HepG2 (cell line): ENCODE results near the gene H1-8. TPM values are rescaled to one million over a fixed set of nuclear protein-coding genes. Genes with fewer than 3 reads are reported as not detected.
A peak's percentile ranks its signal among the peaks of the same experiment; 100 is the strongest.

Source experiments
- ETV6 ChIP-seq: sonication (generic); formaldehyde crosslinking; conservative IDR thresholded peaks from 2 replicates; pipeline ENCODE4 v1.4.0; 2020; ENCODE audit warnings: missing genetic modification reagents
- HNRNPH1 ChIP-seq: fragments of 200-400 bp; formaldehyde crosslinking; optimal IDR thresholded peaks from 2 replicates; pipeline ENCODE3; 2017; ENCODE audit warnings: mild to moderate bottlenecking, low read depth, low read length
- HOXA7 ChIP-seq: sonication (generic); formaldehyde crosslinking; IDR thresholded peaks from 2 replicates; pipeline ENCODE4 v1.8.1; 2022; ENCODE audit warnings: mild to moderate bottlenecking, missing genetic modification reagents, moderate library complexity
- MLLT10 ChIP-seq: sonication (generic); formaldehyde crosslinking; IDR thresholded peaks from 2 replicates; pipeline ENCODE4 v1.4.0; 2020; ENCODE audit warnings: missing genetic modification reagents
- MTF2 ChIP-seq: sonication (generic); formaldehyde crosslinking; IDR thresholded peaks from 2 replicates; pipeline ENCODE4 v1.5.0; 2020; ENCODE audit warnings: missing genetic modification reagents, borderline replicate concordance
- MYC ChIP-seq: sonication (generic); formaldehyde crosslinking; IDR thresholded peaks from 2 replicates; pipeline ENCODE4 v1.9.0; 2021; ENCODE audit warnings: missing genetic modification reagents, borderline replicate concordance
- MYNN ChIP-seq: sonication (generic); formaldehyde crosslinking; IDR thresholded peaks from 2 replicates; pipeline ENCODE4 v1.4.0; 2020; ENCODE audit warnings: mild to moderate bottlenecking, low read depth, missing genetic modification reagents
- RAD21 ChIP-seq: fragments of 450-650 bp; formaldehyde crosslinking; IDR thresholded peaks from 2 replicates; pipeline ENCODE4 v1.5.0; 2020; ENCODE audit warnings: mild to moderate bottlenecking
- RBM39 ChIP-seq: fragments of 200-400 bp; formaldehyde crosslinking; IDR thresholded peaks from one replicate; pipeline ENCODE4 v1.6.1; 2018; ENCODE audit warnings: antibody characterized with exemption, mild to moderate bottlenecking, low read depth, low read length; ENCODE audit not compliant: poor library complexity, severe bottlenecking
- SYNCRIP ChIP-seq: fragments of 200-400 bp; formaldehyde crosslinking; IDR thresholded peaks from 2 replicates; pipeline ENCODE4 v1.6.1; 2018; ENCODE audit warnings: mild to moderate bottlenecking, low read depth, low read length; ENCODE audit not compliant: insufficient read depth
- TBP ChIP-seq: sonication (generic); formaldehyde crosslinking; IDR thresholded peaks from 2 replicates; pipeline ENCODE4 v1.5.0; 2020; ENCODE audit warnings: missing genetic modification reagents
- TP53 ChIP-seq: sonication (generic); formaldehyde crosslinking; conservative IDR thresholded peaks from 2 replicates; pipeline ENCODE4 v1.4.0; 2020; ENCODE audit warnings: missing genetic modification reagents
- ZFY ChIP-seq: sonication (generic); formaldehyde crosslinking; IDR thresholded peaks from 2 replicates; pipeline ENCODE4 v1.4.0; 2020; ENCODE audit warnings: missing genetic modification reagents
- ZNF136 ChIP-seq: sonication (generic); formaldehyde crosslinking; IDR thresholded peaks from 2 replicates; pipeline ENCODE4 v1.8.1; 2022; ENCODE audit warnings: low read depth, mild to moderate bottlenecking, moderate library complexity, missing genetic modification reagents
- ZNF263 ChIP-seq: sonication (generic); formaldehyde crosslinking; IDR thresholded peaks from 2 replicates; pipeline ENCODE4 v1.4.0; 2020; ENCODE audit warnings: missing genetic modification reagents
- ZNF317 ChIP-seq: sonication (generic); formaldehyde crosslinking; IDR thresholded peaks from 2 replicates; pipeline ENCODE4 v1.5.0; 2020; ENCODE audit warnings: mild to moderate bottlenecking, missing genetic modification reagents
- ZNF446 ChIP-seq: sonication (generic); formaldehyde crosslinking; IDR thresholded peaks from 2 replicates; pipeline ENCODE4 v1.5.0; 2020; ENCODE audit warnings: mild to moderate bottlenecking, missing genetic modification reagents
- ZNF569 ChIP-seq: sonication (generic); formaldehyde crosslinking; IDR thresholded peaks from 2 replicates; pipeline ENCODE4 v1.5.0; 2020; ENCODE audit warnings: mild to moderate bottlenecking, missing genetic modification reagents, moderate library complexity, borderline replicate concordance
- ZNF761 ChIP-seq: sonication (generic); formaldehyde crosslinking; conservative IDR thresholded peaks from 2 replicates; pipeline ENCODE4 v1.4.0; 2020; ENCODE audit warnings: mild to moderate bottlenecking, missing genetic modification reagents
- ZNF777 ChIP-seq: sonication (generic); formaldehyde crosslinking; IDR thresholded peaks from 2 replicates; pipeline ENCODE4 v1.4.0; 2020; ENCODE audit warnings: missing genetic modification reagents
- ZNF790 ChIP-seq: sonication (generic); formaldehyde crosslinking; IDR thresholded peaks from 2 replicates; pipeline ENCODE4 v1.8.0; 2022; ENCODE audit warnings: missing genetic modification reagents, mild to moderate bottlenecking, borderline replicate concordance
- polyA plus RNA-seq, 8 experiments: library from polyadenylated mRNA; depleted of rRNA in 3 of 8; stranded (reverse) in 7 of 8; unstranded in 1 of 8; fragments of >200 nt; fragmentation: Illumina TruSeq in 4 of 8; extraction: Trizol in 4 of 8; gene quantifications; 2 replicates each; pipeline versions ENCODE4 v1.2.1 to v1.2.3, GENCODE V29; 2011 to 2016; ENCODE audit warnings: low read depth in 4 of 8, missing spikeins in 1 of 8, mixed read lengths in 1 of 8; ENCODE audit not compliant: insufficient read depth in 1 of 8
- total RNA-seq, 5 experiments: library from RNA; depleted of rRNA; stranded (reverse); fragments of >200 nt; fragmentation: Illumina TruSeq; extraction: Trizol; gene quantifications; 2 replicates each; pipeline ENCODE4 v1.2.3, GENCODE V29; 2016; ENCODE audit warnings: low read depth in 1 of 5
- TF ChIP-seq, protein P1 (sequence below), 2 experiments: sonication (generic) in 1 of 2; formaldehyde crosslinking in 1 of 2; IDR thresholded peaks; 2 replicates each; pipeline versions ENCODE4 v1.4.0 to v1.6.1; 2018 to 2020; ENCODE audit warnings: missing genetic modification reagents in 2 of 2, borderline replicate concordance in 1 of 2, low read depth in 1 of 2, mild to moderate bottlenecking in 1 of 2, missing biosample characterization in 1 of 2
- TF ChIP-seq, protein P2 (sequence below): sonication (generic); formaldehyde crosslinking; IDR thresholded peaks from 2 replicates; pipeline ENCODE4 v1.4.0; 2020; ENCODE audit warnings: mild to moderate bottlenecking, missing genetic modification reagents, borderline replicate concordance
- TF ChIP-seq, protein P3 (sequence below): sonication (generic); formaldehyde crosslinking; IDR thresholded peaks from 2 replicates; pipeline ENCODE4 v1.8.1; 2023; ENCODE audit warnings: mild to moderate bottlenecking, missing genetic modification reagents
- TF ChIP-seq, protein P4 (sequence below): sonication (generic); formaldehyde crosslinking; conservative IDR thresholded peaks from 2 replicates; pipeline ENCODE4 v1.4.0; 2020; ENCODE audit warnings: missing genetic modification reagents

The H1-8 gene
- total and polyA plus RNA-seq, 2 of the 13 experiments (the other 11 are each of a cell fraction or from before 2014, with no cell fraction given): 0.08 TPM; not detected in 1

DNA sequence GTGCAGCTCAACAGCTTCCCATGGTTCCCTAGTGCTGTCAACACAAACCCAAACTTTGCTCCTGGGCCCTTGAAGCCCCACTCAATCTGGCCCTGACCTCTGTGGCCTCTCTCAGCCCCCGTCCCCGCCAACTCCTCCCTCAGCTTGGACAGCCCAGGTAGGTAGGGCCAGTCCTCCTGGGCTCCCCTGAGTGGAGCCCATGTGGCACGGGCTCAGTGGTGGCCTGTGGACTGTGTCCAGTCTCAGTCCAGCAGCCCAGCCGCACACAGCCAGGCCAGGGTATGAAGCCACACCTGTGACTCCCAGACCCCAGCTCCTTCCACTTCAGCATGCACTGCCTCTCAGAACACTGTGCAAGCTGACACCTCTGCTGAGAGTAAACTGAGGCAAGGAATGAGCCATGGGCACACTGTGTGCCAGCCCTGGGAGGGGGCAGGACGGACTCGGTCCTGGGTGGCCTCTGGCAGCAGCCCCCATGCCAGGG lies 52.0 kb downstream of the H1-8 start (continued):
- TF ChIP-seq ZNF761 (CRISPR knock-in tag): 0 out of 2 replicates have a peak, but pooled peaks have one; percentile 27
- TF ChIP-seq RAD21 (CRISPR knock-in tag): no peak
- peak; percentile 91 for TF ChIP-seq ZNF263 (CRISPR knock-in tag)
- no peak for TF ChIP-seq ETV6 (CRISPR knock-in tag)
- no peak for TF ChIP-seq ZNF569 (CRISPR knock-in tag)
- TF ChIP-seq, protein P1, sequence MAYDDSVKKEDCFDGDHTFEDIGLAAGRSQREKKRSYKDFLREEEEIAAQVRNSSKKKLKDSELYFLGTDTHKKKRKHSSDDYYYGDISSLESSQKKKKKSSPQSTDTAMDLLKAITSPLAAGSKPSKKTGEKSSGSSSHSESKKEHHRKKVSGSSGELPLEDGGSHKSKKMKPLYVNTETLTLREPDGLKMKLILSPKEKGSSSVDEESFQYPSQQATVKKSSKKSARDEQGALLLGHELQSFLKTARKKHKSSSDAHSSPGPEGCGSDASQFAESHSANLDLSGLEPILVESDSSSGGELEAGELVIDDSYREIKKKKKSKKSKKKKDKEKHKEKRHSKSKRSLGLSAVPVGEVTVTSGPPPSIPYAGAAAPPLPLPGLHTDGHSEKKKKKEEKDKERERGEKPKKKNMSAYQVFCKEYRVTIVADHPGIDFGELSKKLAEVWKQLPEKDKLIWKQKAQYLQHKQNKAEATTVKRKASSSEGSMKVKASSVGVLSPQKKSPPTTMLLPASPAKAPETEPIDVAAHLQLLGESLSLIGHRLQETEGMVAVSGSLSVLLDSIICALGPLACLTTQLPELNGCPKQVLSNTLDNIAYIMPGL (CRISPR knock-in tag; IDR thresholded peaks at IDR 0.05; ENCODE audit: borderline replicate concordance in 1 of 2, low read depth in 1 of 2): peak in 1 of 2 experiments; percentile 51; a peak in 1 of 4 replicates
- no peak for TF ChIP-seq HOXA7 (CRISPR knock-in tag)
- TF ChIP-seq ZNF446 (CRISPR knock-in tag): no peak
- 0 out of 2 replicates have a peak, but pooled peaks have one; percentile 37 for TF ChIP-seq MTF2
- no peak for TF ChIP-seq RBM39
- TF ChIP-seq MYC (CRISPR knock-in tag): peak; percentile 86; the same call in 1 of the 2 replicates
- TF ChIP-seq, protein P2, sequence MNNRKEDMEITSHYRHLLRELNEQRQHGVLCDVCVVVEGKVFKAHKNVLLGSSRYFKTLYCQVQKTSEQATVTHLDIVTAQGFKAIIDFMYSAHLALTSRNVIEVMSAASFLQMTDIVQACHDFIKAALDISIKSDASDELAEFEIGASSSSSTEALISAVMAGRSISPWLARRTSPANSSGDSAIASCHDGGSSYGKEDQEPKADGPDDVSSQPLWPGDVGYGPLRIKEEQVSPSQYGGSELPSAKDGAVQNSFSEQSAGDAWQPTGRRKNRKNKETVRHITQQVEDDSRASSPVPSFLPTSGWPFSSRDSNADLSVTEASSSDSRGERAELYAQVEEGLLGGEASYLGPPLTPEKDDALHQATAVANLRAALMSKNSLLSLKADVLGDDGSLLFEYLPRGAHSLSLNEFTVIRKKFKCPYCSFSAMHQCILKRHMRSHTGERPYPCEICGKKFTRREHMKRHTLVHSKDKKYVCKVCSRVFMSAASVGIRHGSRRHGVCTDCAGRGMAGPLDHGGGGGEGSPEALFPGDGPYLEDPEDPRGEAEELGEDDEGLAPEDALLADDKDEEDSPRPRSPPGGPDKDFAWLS (CRISPR knock-in tag): no peak
- TF ChIP-seq, protein P3, sequence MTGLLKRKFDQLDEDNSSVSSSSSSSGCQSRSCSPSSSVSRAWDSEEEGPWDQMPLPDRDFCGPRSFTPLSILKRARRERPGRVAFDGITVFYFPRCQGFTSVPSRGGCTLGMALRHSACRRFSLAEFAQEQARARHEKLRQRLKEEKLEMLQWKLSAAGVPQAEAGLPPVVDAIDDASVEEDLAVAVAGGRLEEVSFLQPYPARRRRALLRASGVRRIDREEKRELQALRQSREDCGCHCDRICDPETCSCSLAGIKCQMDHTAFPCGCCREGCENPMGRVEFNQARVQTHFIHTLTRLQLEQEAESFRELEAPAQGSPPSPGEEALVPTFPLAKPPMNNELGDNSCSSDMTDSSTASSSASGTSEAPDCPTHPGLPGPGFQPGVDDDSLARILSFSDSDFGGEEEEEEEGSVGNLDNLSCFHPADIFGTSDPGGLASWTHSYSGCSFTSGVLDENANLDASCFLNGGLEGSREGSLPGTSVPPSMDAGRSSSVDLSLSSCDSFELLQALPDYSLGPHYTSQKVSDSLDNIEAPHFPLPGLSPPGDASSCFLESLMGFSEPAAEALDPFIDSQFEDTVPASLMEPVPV (CRISPR knock-in tag): 0 out of 2 replicates have a peak, but pooled peaks have one; percentile 35
- no peak for TF ChIP-seq SYNCRIP
- peak; percentile 61 for TF ChIP-seq ZFY
- no peak for TF ChIP-seq MYNN (CRISPR knock-in tag)
- no peak for TF ChIP-seq TP53 (CRISPR knock-in tag)
- no peak for TF ChIP-seq MLLT10 (CRISPR knock-in tag)
- TF ChIP-seq, protein P4, sequence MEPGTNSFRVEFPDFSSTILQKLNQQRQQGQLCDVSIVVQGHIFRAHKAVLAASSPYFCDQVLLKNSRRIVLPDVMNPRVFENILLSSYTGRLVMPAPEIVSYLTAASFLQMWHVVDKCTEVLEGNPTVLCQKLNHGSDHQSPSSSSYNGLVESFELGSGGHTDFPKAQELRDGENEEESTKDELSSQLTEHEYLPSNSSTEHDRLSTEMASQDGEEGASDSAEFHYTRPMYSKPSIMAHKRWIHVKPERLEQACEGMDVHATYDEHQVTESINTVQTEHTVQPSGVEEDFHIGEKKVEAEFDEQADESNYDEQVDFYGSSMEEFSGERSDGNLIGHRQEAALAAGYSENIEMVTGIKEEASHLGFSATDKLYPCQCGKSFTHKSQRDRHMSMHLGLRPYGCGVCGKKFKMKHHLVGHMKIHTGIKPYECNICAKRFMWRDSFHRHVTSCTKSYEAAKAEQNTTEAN (CRISPR knock-in tag): no peak
- no peak for TF ChIP-seq ZNF317 (CRISPR knock-in tag)
- no peak for TF ChIP-seq ZNF790 (CRISPR knock-in tag)
- no peak for TF ChIP-seq HNRNPH1
- no peak for TF ChIP-seq TBP
- TF ChIP-seq ZNF777: no peak
- TF ChIP-seq ZNF136 (CRISPR knock-in tag): no peak
